ENCODE results near the gene GPR68. TPM values are rescaled to one million over a fixed set of nuclear protein-coding genes. Genes with fewer than 3 reads are reported as not detected.

Gene GPR68
- polyA plus RNA-seq, 1 donor (not counting 4 experiments of a cell fraction or from before 2014, with no cell fraction given) = 1.2 TPM

GRCh38 chr14:91234791-91235114 is 9.8 kb downstream of the GPR68 start:
- H3K4me1 ChIP-seq (ENCODE audit: control insufficient read depth, extremely low read depth, insufficient read depth, low read length) = peaks cover 9% of the 10 kb centered on the region

GRCh38 chr14:91233936-91234790 is 10.3 kb downstream of the GPR68 start:
- dilution Hi-C loops (cut with MboI; ENCODE audit: extremely low pct_ligation_motif_present, low sequenced_read_pairs) = no loop called here
- Histone ChIP-seq H3K4me1 (ENCODE audit: control insufficient read depth, extremely low read depth, insufficient read depth, low read length) (peaks cover 15% of the 10 kb centered on the region), H3K4me2 (ENCODE audit: control insufficient read depth, extremely low read depth, insufficient read depth, low read depth, low read length) (no peak overlapping the region), H3K4me3 (ENCODE audit: control insufficient read depth in 2 of 3, extremely low read depth in 1 of 3, insufficient read depth in 2 of 3, low read depth in 1 of 3, low read length in 3 of 3) (no peak overlapping the region), H3K9me1 (ENCODE audit: control insufficient read depth, extremely low read depth, insufficient read depth, low read length) (no peaks in the 10 kb centered on the region), H3K79me2 (ENCODE audit: control insufficient read depth, insufficient read depth, low read length) (no peaks in the 10 kb centered on the region), H3K9me3 (ENCODE audit: control insufficient read depth, low read depth, low read length) (no peaks in the 10 kb centered on the region), H4K20me1 (ENCODE audit: control insufficient read depth, extremely low read depth, insufficient read depth, low read length) (no peaks in the 10 kb centered on the region), H3K27me3 (ENCODE audit: control insufficient read depth, extremely low read depth, insufficient read depth, low read length) (no peaks in the 10 kb centered on the region), H3K9ac (ENCODE audit: control insufficient read depth, extremely low read depth, insufficient read depth, low read length) (no peak overlapping the region), H3K36me3 (ENCODE audit: control insufficient read depth in 2 of 2, extremely low read depth in 1 of 2, insufficient read depth in 2 of 2, low read length in 2 of 2) (no peaks in the 10 kb centered on the region), H3K27ac (ENCODE audit: control insufficient read depth, insufficient read depth, low read length) (no peak overlapping the region), H2AFZ (ENCODE audit: control insufficient read depth, low read length) (no peak overlapping the region)
- DNase-seq (ENCODE audit: low read depth, low spot score) (no peak), FAIRE-seq (no peak)
- TF ChIP-seq EZH2 (IDR thresholded peaks at IDR 0.05; ENCODE audit: low read length) = no peak
- TF ChIP-seq CTCF (optimal IDR thresholded peaks at IDR 0.05 in 1 of 3, IDR thresholded peaks at IDR 0.05 in 1 of 3, conservative IDR thresholded peaks at IDR 0.05 in 1 of 3; ENCODE audit: extremely low read depth in 1 of 3, insufficient read depth in 2 of 3, low read length in 3 of 3) = no peak

More at GRCh38 chr14:91234791-91235114, 9.8 kb downstream of the GPR68 start:
- H3K9me1 ChIP-seq (ENCODE audit: control insufficient read depth, extremely low read depth, insufficient read depth, low read length) = no peaks in the 10 kb centered on the region
- H3K4me3 ChIP-seq (ENCODE audit: control insufficient read depth in 2 of 3, extremely low read depth in 1 of 3, insufficient read depth in 2 of 3, low read depth in 1 of 3, low read length in 3 of 3) = no peak overlapping the region
- H3K9me3 ChIP-seq (ENCODE audit: control insufficient read depth, low read depth, low read length) = no peaks in the 10 kb centered on the region
- H3K27ac ChIP-seq (ENCODE audit: control insufficient read depth, insufficient read depth, low read length) = no peak overlapping the region
- H2AFZ ChIP-seq (ENCODE audit: control insufficient read depth, low read length) = no peak overlapping the region
- H3K9ac ChIP-seq (ENCODE audit: control insufficient read depth, extremely low read depth, insufficient read depth, low read length) = no peak overlapping the region
- DNase-seq (ENCODE audit: low read depth, low spot score) = no peak
- no peaks in the 10 kb centered on the region for H4K20me1 ChIP-seq (ENCODE audit: control insufficient read depth, extremely low read depth, insufficient read depth, low read length)
- TF ChIP-seq EZH2 (IDR thresholded peaks at IDR 0.05; ENCODE audit: low read length) (no peak), CTCF (optimal IDR thresholded peaks at IDR 0.05 in 1 of 3, IDR thresholded peaks at IDR 0.05 in 1 of 3, conservative IDR thresholded peaks at IDR 0.05 in 1 of 3; ENCODE audit: extremely low read depth in 1 of 3, insufficient read depth in 2 of 3, low read length in 3 of 3) (no peak)
- no peaks in the 10 kb centered on the region for H3K79me2 ChIP-seq (ENCODE audit: control insufficient read depth, insufficient read depth, low read length)
- H3K36me3 ChIP-seq (ENCODE audit: control insufficient read depth in 2 of 2, extremely low read depth in 1 of 2, insufficient read depth in 2 of 2, low read length in 2 of 2) = no peaks in the 10 kb centered on the region
- no peak overlapping the region for H3K4me2 ChIP-seq (ENCODE audit: control insufficient read depth, extremely low read depth, insufficient read depth, low read depth, low read length)
- FAIRE-seq = no peak
- dilution Hi-C loops (cut with MboI; ENCODE audit: extremely low pct_ligation_motif_present, low sequenced_read_pairs) = no loop called here
- H3K27me3 ChIP-seq (ENCODE audit: control insufficient read depth, extremely low read depth, insufficient read depth, low read length) = no peaks in the 10 kb centered on the region

Data from keratinocyte (primary cell).